Activated naive CD4-positive, alpha-beta T cell treated with anti-CD3 and anti-CD28 coated beads, Interleukin-2, amount 50 U/mL, for 72 hours (primary cell): Measurements from ENCODE around the gene C19orf81. TPM values are rescaled to one million over a fixed set of nuclear protein-coding genes. Genes with fewer than 3 reads are reported as not detected.

ENCODE experiments used
- ATAC-seq, 2 donors: fragments of 150-1000 bp; cut with Tn5 transposase; 2 replicates each; pipeline ENCODE4 v1.10.0; 2021; ENCODE audit warnings: mild to moderate bottlenecking in 2 of 2, moderate library complexity in 2 of 2
- DNase-seq, 2 donors: peaks; one replicate each; pipeline ENCODE4 v3.0.0; 2021 to 2022; ENCODE audit warnings: low spot score in 2 of 2
- H3K27ac Mint-ChIP-seq, 2 donors: one replicate each; pipeline ENCODE4 v1.8.0; 2022; ENCODE audit warnings: mild to moderate bottlenecking in 2 of 2, mixed read lengths in 2 of 2
- H3K36me3 Mint-ChIP-seq, 2 donors: one replicate each; pipeline ENCODE4 v1.8.0; 2022; ENCODE audit warnings: mixed read lengths in 2 of 2
- H3K9me3 Mint-ChIP-seq, 2 donors: one replicate each; pipeline ENCODE4 v1.8.0; 2022; ENCODE audit warnings: mixed read lengths in 2 of 2
- total RNA-seq, 2 donors: library from RNA; stranded (reverse); gene quantifications; one replicate each; pipeline ENCODE4 v1.2.3, GENCODE V29; 2022

C19orf81 gene
- total RNA-seq, 2 donors from 2014 or later: 4.2 TPM; not detected in 1

DNA sequence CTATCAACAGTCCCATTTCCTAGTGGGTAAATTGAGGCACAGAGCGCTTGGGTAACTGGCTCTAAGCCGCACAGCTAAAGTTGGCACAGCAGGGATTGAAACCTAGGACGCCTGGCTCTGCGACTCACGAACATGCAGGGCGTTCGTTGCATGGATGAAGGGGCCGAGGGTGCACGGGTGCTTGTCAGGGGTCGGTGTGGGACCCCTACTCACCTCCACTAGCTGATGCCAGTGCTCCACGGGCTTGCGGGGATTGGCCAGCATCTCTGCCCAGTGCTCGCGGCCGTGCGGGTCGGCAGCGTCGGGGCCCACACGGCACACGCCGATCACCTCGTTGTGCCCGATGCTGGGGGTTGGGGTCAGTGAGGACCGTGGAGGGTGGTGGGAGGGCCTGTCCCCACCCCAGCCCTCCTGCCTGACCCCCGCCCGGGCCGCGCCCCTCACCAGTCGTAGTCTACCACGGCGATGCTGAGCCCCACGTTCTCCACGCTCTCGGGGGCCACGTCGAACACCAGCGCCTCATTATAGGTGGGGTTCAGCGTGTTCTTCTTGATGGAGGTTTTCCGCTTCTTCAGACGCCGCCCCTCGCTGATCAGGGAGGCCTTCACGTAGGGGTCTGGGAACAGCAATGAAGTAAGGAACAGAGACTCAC, 24.2 kb upstream of the C19orf81 start:
- no peak for ATAC-seq

DNA sequence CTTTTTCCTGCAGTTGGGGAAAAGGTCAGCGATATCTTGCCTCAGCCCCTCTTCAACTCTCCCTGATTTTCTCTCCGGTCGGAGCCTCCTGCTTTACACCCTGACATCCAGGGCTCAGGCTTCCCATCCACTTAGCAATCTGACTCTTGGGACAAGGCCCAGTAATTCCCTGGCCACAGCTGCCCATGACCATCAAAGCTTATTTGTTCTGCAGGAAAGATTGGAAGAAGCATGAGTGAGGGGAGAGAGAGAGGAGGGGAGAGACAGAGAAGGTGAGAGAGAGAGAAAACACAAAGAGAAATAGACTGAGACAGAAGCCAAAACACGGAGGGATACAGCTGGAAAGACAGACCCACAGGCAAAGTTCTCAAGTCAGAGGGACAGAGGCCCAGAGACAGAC, 23.2 kb upstream of the C19orf81 start:
- Mint-ChIP-seq H3K36me3 (no peaks in the 10 kb centered on the region), H3K9me3 (no peaks in the 10 kb centered on the region)
- ATAC-seq: no peak

More for the DNA sequence above, 24.2 kb upstream of the C19orf81 start:
- H3K36me3 Mint-ChIP-seq: no peaks in the 10 kb centered on the region
- H3K27ac Mint-ChIP-seq: no peak overlapping the region
- no peak for DNase-seq
- no peaks in the 10 kb centered on the region for H3K9me3 Mint-ChIP-seq

DNA sequence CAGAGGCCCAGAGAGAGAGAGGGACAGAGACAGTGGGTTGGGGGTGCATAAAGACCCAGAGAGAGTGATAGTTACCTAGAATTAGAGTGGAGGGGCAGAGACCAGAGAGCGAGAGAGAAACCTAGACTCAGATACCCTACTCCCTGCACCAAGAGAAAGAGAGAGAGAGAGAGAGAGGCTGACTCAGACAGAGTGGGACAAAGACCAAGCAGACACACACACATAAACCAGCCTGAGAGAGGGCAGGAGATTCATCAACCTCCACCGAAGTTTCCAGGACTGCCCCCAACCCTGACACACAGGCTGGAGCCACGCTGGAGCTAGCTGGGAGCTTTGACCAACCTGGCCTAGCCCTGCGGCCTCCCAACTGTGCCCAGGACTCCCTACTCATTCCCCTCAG, 22.4 kb upstream of the C19orf81 start:
- ATAC-seq: no peak
- H3K36me3 Mint-ChIP-seq: no peaks in the 10 kb centered on the region
- no peak overlapping the region for H3K27ac Mint-ChIP-seq
- no peaks in the 10 kb centered on the region for H3K9me3 Mint-ChIP-seq
- no peak for DNase-seq

More for the DNA sequence above, 23.2 kb upstream of the C19orf81 start:
- no peak for DNase-seq
- H3K27ac Mint-ChIP-seq: no peak overlapping the region

DNA sequence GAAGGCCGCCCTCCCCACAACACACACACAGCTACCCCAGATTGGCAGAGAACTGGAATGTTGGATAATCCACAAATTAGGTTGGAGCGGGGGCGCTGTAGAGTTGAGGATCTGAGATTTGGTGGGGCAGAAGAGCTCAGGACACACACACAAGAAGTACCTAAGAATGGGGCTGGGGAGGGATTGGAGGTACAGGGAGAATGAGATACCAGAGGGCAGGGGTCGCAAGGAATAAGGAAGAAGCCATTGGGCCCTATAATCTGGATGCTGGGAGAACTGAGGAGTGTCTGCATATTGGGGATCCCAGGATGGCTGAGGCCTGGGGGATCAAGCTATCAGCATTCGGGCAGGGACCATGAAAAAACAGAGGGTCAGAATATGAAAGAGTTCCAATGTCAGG, 21.1 kb upstream of the C19orf81 start:
- peaks cover under 1 to 2% of the 10 kb centered on the region in 2 donors for H3K36me3 Mint-ChIP-seq
- H3K9me3 Mint-ChIP-seq: peaks cover 0 to 1% of the 10 kb centered on the region in 2 donors
- ATAC-seq (no peak), DNase-seq (no peak)
- no peak overlapping the region for H3K27ac Mint-ChIP-seq

DNA sequence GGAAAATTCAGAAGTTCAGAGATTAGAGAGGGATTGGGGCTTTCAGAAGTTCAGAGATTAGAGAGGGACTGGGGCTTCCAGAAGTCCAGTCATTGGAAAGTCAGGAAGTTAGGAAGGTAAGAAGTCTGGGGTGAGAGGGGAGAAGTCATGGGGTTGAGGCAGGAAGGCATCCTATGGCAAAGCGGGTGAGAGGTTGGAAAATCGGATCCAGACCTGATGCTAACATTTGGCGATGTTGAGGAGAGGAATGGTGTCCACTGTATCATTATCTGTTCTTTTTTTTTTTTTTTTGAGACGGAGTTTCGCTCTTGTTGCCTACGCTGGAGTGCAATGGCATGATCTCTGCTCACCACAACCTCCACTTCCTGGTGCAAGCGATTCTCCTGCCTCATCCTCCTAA, 20.7 kb upstream of the C19orf81 start:
- ATAC-seq (no peak), DNase-seq (no peak)
- Mint-ChIP-seq H3K9me3 (peaks cover 3 to 5% of the 10 kb centered on the region in 2 donors), H3K36me3 (peaks cover 4 to 6% of the 10 kb centered on the region in 2 donors), H3K27ac (no peak overlapping the region)

DNA sequence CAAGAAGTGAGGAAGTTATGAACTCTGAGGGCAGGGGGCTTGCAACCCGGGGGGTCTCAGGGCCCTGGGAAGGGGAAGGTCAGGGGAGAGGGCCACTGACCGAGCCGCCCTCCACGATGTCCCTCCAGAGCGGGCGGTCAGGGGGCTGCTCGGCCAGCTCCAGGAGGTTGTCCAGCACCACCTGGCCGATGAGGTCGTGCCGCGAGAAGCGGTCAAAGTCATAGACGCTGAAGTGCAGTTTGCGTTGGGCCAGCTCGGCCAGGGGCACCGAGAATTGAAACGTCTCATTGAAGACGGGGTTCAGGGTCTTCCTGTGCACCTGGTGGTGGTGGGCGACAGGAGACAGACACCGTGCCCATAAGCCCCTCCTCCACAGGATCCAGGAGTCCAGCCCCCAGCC, 20.1 kb upstream of the C19orf81 start:
- H3K9me3 Mint-ChIP-seq: peaks cover 8% of the 10 kb centered on the region in 2 donors
- H3K27ac Mint-ChIP-seq: no peak overlapping the region
- no peak for DNase-seq
- H3K36me3 Mint-ChIP-seq: peaks cover 4 to 6% of the 10 kb centered on the region in 2 donors
- no peak for ATAC-seq

DNA sequence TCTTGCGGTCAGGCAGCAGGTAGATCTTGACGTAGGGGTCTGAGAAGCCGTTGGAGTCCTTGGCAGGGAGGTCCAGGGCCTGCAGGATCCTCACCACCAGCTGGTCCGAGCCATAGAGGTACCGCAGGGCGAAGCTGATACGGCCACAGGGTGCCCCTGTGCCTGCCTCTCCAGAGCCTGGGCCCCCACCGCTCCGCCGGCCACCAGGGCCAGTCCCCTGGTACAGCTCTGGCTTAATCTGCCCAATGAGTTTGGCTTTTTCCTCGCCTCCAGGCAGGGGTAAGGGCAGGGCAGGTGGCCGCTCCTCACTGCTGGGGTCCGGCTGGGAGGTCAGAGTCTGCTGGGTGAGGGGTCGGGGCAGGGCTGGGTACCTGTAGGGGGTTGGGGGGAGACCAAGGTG, 19.4 kb upstream of the C19orf81 start:
- Mint-ChIP-seq H3K9me3 (peaks cover 8 to 9% of the 10 kb centered on the region in 2 donors), H3K27ac (no peak overlapping the region), H3K36me3 (peaks cover 4 to 6% of the 10 kb centered on the region in 2 donors)
- ATAC-seq: no peak
- DNase-seq: no peak

DNA sequence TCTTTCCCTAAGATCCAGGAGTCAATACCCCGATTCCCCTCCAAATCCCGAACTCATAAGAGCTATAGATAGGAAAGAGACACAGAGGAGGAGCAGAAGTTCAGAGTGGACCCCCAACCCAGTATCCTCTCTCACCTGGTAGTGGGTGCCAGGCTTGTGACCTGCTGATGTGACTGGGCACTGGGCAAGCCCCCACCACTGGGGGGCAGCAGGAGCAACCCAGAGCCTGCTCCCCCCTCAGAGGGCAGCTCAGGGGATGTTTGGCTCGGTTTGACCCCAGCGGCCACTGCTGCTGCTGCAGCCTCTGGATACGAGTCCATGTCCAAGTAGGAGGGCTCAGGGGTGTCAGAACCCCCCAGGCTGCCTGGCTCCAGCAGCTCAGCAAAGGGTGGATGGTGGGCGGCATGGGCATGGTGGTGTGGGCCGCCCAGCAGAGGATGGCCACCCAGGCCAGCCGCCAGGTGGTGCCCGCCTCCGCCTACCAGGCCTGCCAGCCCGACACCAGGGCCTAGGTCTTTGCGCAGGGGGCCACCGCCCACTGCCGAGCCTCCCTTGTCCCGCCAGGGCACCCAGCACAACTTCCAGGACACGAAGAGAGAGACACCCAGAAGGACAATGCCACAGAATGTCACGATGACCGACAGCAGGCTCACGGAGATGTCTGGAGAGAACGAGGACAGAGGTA, 17.0 kb upstream of the C19orf81 start:
- ATAC-seq (no peak), DNase-seq (no peak)
- H3K36me3 Mint-ChIP-seq: peaks cover 6 to 21% of the 10 kb centered on the region in 2 donors
- no peak overlapping the region for H3K27ac Mint-ChIP-seq
- H3K9me3 Mint-ChIP-seq: peaks cover 13 to 14% of the 10 kb centered on the region in 2 donors

DNA sequence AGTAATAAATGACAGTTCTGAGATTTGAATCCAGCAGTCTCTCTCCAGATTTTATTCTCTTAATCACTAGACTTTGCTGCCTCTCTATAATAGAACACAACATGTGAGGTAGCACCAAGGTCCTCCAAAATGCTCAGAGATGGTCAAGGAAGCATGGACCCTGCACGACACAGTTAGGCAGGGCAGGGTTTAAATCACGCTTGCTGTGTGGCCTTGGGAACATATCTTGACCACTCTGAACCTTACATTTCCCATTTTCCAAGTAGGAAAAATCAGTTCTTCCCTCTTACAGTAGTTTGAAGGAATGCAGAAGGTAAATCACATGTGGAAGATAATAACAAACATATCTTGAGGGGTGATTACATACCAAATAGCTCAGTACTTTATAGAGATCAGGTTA, 15.9 kb upstream of the C19orf81 start:
- ATAC-seq (no peak), DNase-seq (no peak)
- H3K9me3 Mint-ChIP-seq: peaks cover 13 to 18% of the 10 kb centered on the region in 2 donors
- H3K36me3 Mint-ChIP-seq: peaks cover 6 to 28% of the 10 kb centered on the region in 2 donors
- H3K27ac Mint-ChIP-seq: no peak overlapping the region

DNA sequence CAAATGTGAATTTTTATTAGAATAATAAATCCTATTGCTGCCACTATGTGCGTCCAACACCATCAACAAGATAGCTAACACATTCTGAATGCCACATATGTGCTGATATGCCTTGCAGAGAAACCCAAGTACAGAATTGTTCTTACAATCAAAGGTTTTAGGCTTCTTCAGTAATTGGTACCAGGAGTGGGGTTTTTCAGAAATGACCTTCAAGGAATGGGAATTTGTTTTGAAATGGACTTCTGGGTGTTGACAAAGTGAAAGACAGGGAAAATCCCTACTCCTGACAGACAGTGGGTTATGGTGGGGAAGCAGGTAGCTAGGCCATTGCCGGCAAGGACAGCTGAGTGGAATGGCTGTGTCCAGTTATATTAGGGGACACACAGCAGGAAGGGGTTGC, 15.3 kb upstream of the C19orf81 start:
- Mint-ChIP-seq H3K9me3 (peaks cover 13 to 18% of the 10 kb centered on the region in 2 donors), H3K27ac (no peak overlapping the region), H3K36me3 (peaks cover 6 to 33% of the 10 kb centered on the region in 2 donors)
- DNase-seq (no peak), ATAC-seq (no peak)

DNA sequence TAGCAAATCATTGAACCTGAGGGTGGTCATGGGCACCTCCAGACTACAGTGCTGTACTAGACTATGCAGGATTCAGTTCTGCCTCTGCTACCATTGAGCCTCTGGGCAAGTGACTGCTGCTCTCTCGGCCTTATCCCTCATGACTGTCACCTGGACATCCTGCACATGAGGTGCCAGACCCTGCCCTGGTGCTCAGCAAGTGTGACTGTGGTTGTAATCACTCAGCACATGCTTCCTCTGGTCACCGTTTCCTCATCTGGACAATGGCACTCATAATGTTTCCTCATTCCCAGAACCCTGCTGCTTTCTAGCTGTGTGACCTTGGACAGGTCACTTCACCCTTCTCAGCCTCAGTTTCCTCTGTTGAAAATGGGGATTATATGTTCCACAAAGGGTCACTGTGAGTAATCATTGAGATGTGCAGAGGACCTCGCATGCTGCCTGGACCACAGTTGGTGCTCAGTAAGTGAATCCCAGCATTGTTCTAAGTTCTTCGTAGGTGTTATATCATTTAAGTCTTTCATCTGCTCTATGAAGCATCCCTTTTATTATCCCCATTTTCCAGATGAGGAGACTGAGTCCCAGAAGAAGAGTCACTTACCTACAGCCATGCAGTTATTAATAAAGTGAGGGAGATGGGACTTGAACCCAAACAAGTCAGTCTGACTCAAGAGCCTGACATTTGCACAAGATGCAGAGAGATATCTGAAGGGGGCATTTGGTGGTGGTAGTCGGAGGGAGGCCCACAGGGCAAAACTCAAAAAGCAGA, 12.7 kb upstream of the C19orf81 start:
- Mint-ChIP-seq H3K9me3 (peaks cover 13 to 18% of the 10 kb centered on the region in 2 donors), H3K27ac (no peak overlapping the region), H3K36me3 (peaks cover 6 to 33% of the 10 kb centered on the region in 2 donors)
- ATAC-seq (no peak), DNase-seq (no peak)

DNA sequence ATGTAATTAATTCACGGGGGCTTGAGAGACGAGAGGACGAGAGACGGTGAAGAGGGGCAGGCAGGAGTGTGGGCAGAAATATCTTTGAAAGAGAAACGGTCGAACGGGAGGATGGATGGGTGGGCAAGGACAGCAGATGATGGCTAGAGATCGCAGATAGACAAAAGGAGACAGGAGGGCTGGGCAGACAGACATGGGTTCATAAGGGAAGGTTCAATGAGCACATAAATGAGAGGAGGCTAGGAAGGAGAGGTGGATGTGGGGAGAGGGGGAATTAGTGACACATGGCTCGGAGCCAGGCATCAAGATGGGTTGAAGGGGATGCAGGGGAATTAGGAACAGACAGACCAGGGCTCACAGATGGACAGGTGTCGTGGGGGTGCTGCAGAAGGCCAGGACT, 10.6 kb upstream of the C19orf81 start:
- ATAC-seq (no peak), DNase-seq (no peak)
- H3K9me3 Mint-ChIP-seq: peaks cover 9 to 14% of the 10 kb centered on the region in 2 donors
- peaks cover 0 to 29% of the 10 kb centered on the region in 2 donors for H3K36me3 Mint-ChIP-seq
- no peak overlapping the region for H3K27ac Mint-ChIP-seq

DNA sequence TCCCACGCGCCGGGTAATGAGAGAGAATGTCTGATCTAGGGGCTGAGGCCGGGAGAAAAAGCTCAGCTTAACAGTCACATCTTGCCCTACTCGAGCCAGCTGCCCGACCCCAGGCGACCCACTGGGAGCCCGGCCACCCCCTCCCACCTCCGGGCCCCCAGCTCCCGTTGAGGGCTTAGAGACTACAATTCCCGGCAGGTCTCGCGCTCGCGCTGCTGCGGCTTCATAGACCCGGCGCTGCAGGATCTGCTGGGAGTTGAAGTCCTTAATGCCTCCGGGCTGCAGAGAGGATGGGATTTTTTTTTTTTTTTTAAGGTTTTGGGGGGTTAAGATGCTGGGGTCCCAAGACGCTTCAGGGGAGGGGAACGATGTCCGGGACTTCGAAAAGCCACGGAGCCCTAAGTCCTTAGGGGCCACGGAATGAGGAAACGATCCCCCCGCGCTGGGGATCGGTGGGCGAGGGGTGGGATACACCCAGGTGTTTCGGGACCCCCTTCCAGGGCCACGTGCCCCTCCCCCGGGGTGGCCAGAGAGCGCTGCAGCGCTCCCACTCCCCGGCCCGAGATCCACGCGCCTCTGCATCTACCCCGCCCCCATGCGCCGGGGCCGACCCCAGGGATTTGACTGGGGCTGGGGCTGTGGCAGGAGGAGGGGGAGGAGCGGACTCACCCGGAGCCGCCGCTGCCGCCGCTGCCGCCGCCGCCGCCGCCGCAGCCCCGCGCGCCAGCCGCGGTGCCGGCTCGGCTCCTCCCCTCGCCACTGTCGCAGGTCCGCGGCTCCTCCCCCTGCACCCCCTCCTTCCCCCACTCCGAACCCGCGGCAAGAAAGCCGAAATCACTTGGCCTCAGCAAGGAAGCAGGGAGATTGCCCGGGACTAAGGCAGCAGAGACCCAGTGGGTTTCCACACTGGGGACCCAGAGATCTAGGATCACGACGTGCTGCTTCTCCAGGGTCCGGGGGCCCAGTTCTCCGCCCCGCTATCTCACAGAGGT, 9.8 kb upstream of the C19orf81 start, which contains the start of gene SYT3:
Gene SYT3, minus strand, starts transcription at position 761 of the 992 bp plus-strand sequence. CDS start 2,470 bp downstream, outside the sequence.
- H3K27ac Mint-ChIP-seq: no peak within 1 kb of the TSS
- ATAC-seq: peak in 1 of 2 donors; percentile 90
- peaks cover 4 to 9% of the 10 kb centered on the region in 2 donors for H3K9me3 Mint-ChIP-seq
- peaks cover 0 to 29% of the 10 kb centered on the region in 2 donors for H3K36me3 Mint-ChIP-seq
- peak in 1 of 2 donors; percentile 28 for DNase-seq

DNA sequence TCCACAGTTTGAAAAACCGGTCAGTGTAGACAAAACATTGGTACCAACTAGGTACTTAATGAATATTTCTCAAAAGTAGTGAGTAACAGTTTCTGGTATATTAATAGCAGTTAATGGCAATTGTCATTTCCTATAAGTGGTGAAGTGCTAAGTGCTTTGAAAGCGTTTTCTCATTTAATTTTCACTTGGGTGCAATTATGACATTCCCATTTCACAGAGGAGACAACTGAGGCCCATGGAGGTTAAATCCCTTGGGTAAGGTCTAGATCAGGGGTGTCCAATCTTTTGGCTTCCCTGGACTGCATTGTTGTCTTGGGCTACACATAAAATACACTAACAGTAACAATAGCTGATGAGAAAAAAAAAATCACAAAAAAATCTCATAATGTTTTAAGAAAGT, 8.9 kb upstream of the C19orf81 start:
- peaks cover 0 to 25% of the 10 kb centered on the region in 2 donors for H3K36me3 Mint-ChIP-seq
- H3K9me3 Mint-ChIP-seq: peaks cover under 1 to 5% of the 10 kb centered on the region in 2 donors
- ATAC-seq (no peak), DNase-seq (no peak)
- no peak overlapping the region for H3K27ac Mint-ChIP-seq

DNA sequence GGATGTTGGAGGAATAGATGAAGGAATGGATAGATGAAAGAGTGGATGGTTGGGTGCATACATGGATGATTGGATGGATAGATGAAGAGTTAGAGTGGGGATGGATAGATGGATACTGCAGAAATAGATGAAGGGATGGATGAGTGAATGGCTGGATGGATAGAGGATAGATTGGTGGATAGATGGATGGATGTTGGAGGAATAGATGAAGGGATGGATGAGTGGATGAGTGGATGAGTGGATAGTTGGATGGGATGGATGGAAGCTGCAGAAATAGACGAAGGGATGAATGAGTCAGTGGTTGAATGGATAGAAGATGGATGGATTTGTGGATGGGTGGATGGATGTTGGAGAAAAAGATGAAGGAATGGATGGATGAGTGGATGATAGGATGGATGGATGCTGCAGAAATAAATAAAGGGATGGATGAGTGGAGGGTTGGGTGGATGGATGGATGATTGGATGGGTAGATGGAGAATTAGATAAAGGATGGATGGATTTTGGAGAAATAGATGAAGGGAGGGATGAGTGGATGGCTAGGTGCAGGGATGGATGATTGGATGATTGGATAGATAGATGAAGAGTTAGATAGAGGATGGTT, 4.8 kb upstream of the C19orf81 start:
- Mint-ChIP-seq H3K9me3 (no peaks in the 10 kb centered on the region), H3K36me3 (no peaks in the 10 kb centered on the region), H3K27ac (no peak overlapping the region)
- no peak for DNase-seq
- ATAC-seq: no peak

DNA sequence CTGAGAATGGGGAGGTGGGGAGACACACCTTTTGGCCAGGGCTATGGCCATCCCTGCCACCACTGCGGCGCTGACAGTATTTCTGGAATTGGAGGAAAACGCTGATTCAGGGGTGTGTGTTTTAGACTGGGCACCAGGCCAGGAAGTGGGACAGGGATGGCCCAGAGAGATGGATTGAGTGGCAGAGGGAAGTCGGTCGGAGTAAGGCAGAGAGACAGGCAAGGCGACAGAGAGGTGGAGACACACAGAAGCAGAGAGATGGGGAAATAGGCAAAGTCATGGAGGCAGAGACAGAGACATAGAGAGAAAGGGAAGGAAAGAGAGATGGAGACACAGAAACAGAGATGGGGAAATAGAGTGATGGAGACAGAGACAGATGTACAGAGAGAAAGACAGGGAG, 4.1 kb upstream of the C19orf81 start:
- H3K36me3 Mint-ChIP-seq: no peaks in the 10 kb centered on the region
- ATAC-seq (no peak), DNase-seq (no peak)
- peaks cover 0 to 3% of the 10 kb centered on the region in 2 donors for H3K9me3 Mint-ChIP-seq
- H3K27ac Mint-ChIP-seq: no peak overlapping the region
